CD4-positive, alpha-beta memory T cell (primary cell): ENCODE measurements around the gene NDUFA12. TPM values are rescaled to one million over a fixed set of nuclear protein-coding genes. Genes with fewer than 3 reads are reported as not detected.
"Not testable (repeated sequence)": the region's sequence is repeated elsewhere in the genome, so short reads cannot be mapped to it uniquely, and the experiment has no call there.

Source experiments
- CTCF ChIA-PET: fragments of 350-600 bp; sonication (Branson Sonifier 250); formaldehyde crosslinking; loops from one replicate; lab custom pipeline; 2021; ENCODE audit warnings: inconsistent platforms; ENCODE audit not compliant: partially characterized antibody; lab: Charles Lee
- POLR2A ChIA-PET: fragments of 350-600 bp; sonication (Branson Sonifier 250); formaldehyde crosslinking; loops from one replicate; lab custom pipeline; 2021; ENCODE audit not compliant: partially characterized antibody; lab: Charles Lee
- DNase-seq, 5 donors: peaks; one replicate each; pipeline versions ENCODE4 v3.0.0 to v3.0.0-alpha.2; 2020 to 2022; ENCODE audit warnings: mixed read lengths in 1 of 5
- H3K27ac ChIP-seq: one replicate; pipeline ENCODE4 v1.7.0; 2013; ENCODE audit warnings: low read depth, low read length
- H3K27me3 ChIP-seq: 2 replicates; pipeline ENCODE4 v1.7.0; 2013; ENCODE audit warnings: mild to moderate bottlenecking, low read length, moderate library complexity; ENCODE audit not compliant: insufficient read depth
- H3K36me3 ChIP-seq: 2 replicates; pipeline ENCODE4 v1.7.0; 2013; ENCODE audit warnings: mild to moderate bottlenecking, low read length, moderate library complexity; ENCODE audit not compliant: insufficient read depth
- H3K4me1 ChIP-seq: 2 replicates; pipeline ENCODE4 v1.7.0; 2013; ENCODE audit warnings: mild to moderate bottlenecking, low read length, moderate library complexity; ENCODE audit not compliant: insufficient read depth
- H3K4me3 ChIP-seq, 2 donors: one replicate each; pipeline ENCODE4 v1.7.0; 2013; ENCODE audit warnings: low read length in 2 of 2, mild to moderate bottlenecking in 1 of 2
- H3K9me3 ChIP-seq, 2 donors: one replicate each; pipeline ENCODE4 v1.7.0; 2013; ENCODE audit warnings: low read length in 2 of 2, control low read depth in 1 of 2; ENCODE audit not compliant: control insufficient read depth in 1 of 2
- H3K27ac Mint-ChIP-seq, 7 donors: one replicate each; pipeline ENCODE4 v1.8.0; 2020 to 2021; ENCODE audit warnings: mixed read lengths in 7 of 7, mild to moderate bottlenecking in 6 of 7, inconsistent platforms in 3 of 7, moderate library complexity in 3 of 7
- H3K27me3 Mint-ChIP-seq, 2 donors: one replicate each; pipeline ENCODE4 v1.8.0; 2020 to 2021; ENCODE audit warnings: mixed read lengths in 2 of 2
- H3K36me3 Mint-ChIP-seq, 2 donors: one replicate each; pipeline ENCODE4 v1.8.0; 2020 to 2021; ENCODE audit warnings: mixed read lengths in 2 of 2, inconsistent platforms in 1 of 2, mild to moderate bottlenecking in 1 of 2
- H3K4me1 Mint-ChIP-seq, 4 donors: one replicate each; pipeline ENCODE4 v1.8.0; 2020 to 2021; ENCODE audit warnings: mixed read lengths in 4 of 4, mild to moderate bottlenecking in 1 of 4
- H3K4me3 Mint-ChIP-seq, 8 donors: one replicate each; pipeline ENCODE4 v1.8.0; 2020 to 2021; ENCODE audit warnings: mixed read lengths in 8 of 8, mild to moderate bottlenecking in 7 of 8, moderate library complexity in 6 of 8, inconsistent platforms in 3 of 8
- H3K9me3 Mint-ChIP-seq, 8 donors: one replicate each; pipeline ENCODE4 v1.8.0; 2020 to 2021; ENCODE audit warnings: mixed read lengths in 8 of 8, mild to moderate bottlenecking in 5 of 8, inconsistent platforms in 3 of 8, moderate library complexity in 1 of 8
- intact Hi-C: fragments of 100-400 bp; cut with micrococcal nuclease; formaldehyde crosslinking; loops from one replicate; pipeline ENCODE4 v1.15.1; 2023
- polyA plus RNA-seq, 2 donors: library from polyadenylated mRNA; unstranded; fragments of 300-500 nt; fragmentation: Illumina TruSeq; gene quantifications; one replicate each; pipeline ENCODE4 v1.2.3, GENCODE V29; 2021
- total RNA-seq, 2 experiments: library from RNA; stranded (reverse); gene quantifications; one replicate each; pipeline ENCODE4 v1.2.3, GENCODE V29; 2021

The NDUFA12 gene
- total and polyA plus RNA-seq, 4 experiments from 2014 or later = 55.5 to 557 (median 170) TPM

DNA sequence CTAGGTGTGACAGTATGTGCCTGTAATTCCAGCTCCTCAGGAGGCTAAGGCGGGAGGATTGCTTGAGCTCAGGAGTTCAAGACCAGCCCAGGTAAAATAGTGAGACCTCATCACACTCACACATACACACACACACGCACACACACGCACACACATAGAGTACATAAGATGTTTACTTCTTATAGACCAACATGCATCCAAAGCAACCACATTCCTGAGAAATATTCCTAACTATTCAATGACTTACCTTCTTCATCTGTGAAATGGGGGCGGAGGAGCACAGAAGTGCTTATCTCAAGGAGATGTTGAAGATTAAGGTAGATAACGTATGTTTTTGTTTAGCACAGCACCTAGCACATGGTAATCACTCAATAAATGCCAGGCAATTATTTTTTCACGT, 6.4 kb downstream of the NDUFA12 start:
- Mint-ChIP-seq H3K4me3 (peak overlapping the region in 1 of 8 donors; percentile 40), H3K9me3 (no peaks in the 10 kb centered on the region), H3K27me3 (no peaks in the 10 kb centered on the region), H3K27ac (peak overlapping the region in 1 of 7 donors; percentile 19), H3K36me3 (peaks cover 34 to 61% of the 10 kb centered on the region in 2 donors), H3K4me1 (peaks cover 27 to 49% (median 32%) of the 10 kb centered on the region in 4 donors)
- H3K4me1 ChIP-seq = peaks cover 39% of the 10 kb centered on the region
- H3K9me3 ChIP-seq = no peaks in the 10 kb centered on the region
- POLR2A ChIA-PET = no interaction called here
- no peak overlapping the region for H3K4me3 ChIP-seq
- DNase-seq = no peak
- H3K27ac ChIP-seq = no peak overlapping the region
- peaks cover 5% of the 10 kb centered on the region for H3K36me3 ChIP-seq
- H3K27me3 ChIP-seq = no peaks in the 10 kb centered on the region
- CTCF ChIA-PET = no interaction called here
- intact Hi-C loops = no loop called here

DNA sequence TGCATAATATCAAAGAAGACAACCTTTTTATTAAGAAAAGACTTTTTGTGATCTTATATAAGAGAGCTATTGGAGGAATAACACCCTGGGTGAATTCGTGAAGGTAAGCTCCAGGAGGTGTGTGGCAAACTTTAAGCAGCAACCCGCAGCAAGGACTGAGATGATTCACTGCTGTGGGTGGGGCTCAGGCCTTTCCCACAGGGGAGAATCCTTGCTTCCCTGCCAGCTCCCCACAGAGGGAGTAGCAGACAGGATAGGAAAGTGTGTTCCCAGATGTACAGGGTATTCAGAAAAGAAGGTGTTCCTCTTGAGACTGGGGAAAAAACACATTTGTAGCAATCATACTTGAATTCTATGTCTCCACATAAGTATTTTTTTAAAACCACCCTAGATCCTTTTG, 9.2 kb downstream of the NDUFA12 start:
- H3K27me3 Mint-ChIP-seq = no peaks in the 10 kb centered on the region
- ChIA-PET POLR2A (interaction anchor here (9.6 kb wide), 1 partner anchor 8 kb away, joined by 116 read pairs; the partner anchor contains the start of gene NDUFA12), CTCF (interaction anchor here (1.9 kb wide), 1 partner anchor 9 kb away, joined by 5 read pairs; the partner anchor contains the start of gene NDUFA12)
- H3K36me3 Mint-ChIP-seq = peaks cover 31 to 58% of the 10 kb centered on the region in 2 donors
- DNase-seq = no peak
- Histone ChIP-seq H3K27ac (no peak overlapping the region), H3K27me3 (no peaks in the 10 kb centered on the region), H3K4me1 (peaks cover 30% of the 10 kb centered on the region), H3K36me3 (peaks cover 5% of the 10 kb centered on the region), H3K9me3 (no peaks in the 10 kb centered on the region), H3K4me3 (no peak overlapping the region)
- H3K27ac Mint-ChIP-seq = peak overlapping the region in 1 of 7 donors; percentile 22
- no peak overlapping the region for H3K4me3 Mint-ChIP-seq
- no peaks in the 10 kb centered on the region for H3K9me3 Mint-ChIP-seq
- peaks cover 26 to 42% (median 32%) of the 10 kb centered on the region in 4 donors for H3K4me1 Mint-ChIP-seq
- intact Hi-C loops = no loop called here

DNA sequence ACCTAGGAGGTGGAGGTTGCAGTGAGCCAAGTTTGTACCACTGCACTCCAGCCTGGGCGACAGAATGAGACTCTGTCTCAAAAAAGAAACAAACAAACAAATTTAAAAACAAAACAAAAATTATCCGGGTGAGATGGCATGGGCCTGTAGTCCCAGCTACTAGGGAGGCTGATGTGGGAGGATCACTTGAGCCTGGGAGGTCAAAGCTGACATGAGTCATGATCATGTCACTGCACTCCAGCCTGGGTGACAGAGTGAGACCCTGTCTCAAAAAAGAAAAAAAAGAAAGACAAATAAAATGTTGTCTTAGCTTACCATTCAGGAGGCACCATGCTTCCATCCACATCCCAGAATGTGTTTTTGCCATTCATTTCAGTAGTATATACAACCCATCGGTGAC, 9.6 kb downstream of the NDUFA12 start:
- Mint-ChIP-seq H3K27ac (peak overlapping the region in 1 of 7 donors; percentile 70), H3K4me1 (peaks cover 26 to 42% (median 32%) of the 10 kb centered on the region in 4 donors), H3K36me3 (peaks cover 32 to 57% of the 10 kb centered on the region in 2 donors)
- H3K4me3 Mint-ChIP-seq, H3K27me3 Mint-ChIP-seq, H3K9me3 Mint-ChIP-seq, H3K9me3 ChIP-seq, DNase-seq, H3K4me3 ChIP-seq, intact Hi-C loops, H3K27me3 ChIP-seq, H3K27ac ChIP-seq, H3K36me3 ChIP-seq: not testable (repeated sequence)
- H3K4me1 ChIP-seq = peaks cover 30% of the 10 kb centered on the region
- POLR2A ChIA-PET = interaction anchor here (9.6 kb wide), 1 partner anchor 8 kb away, joined by 116 read pairs; the partner anchor contains the start of gene NDUFA12
- CTCF ChIA-PET = interaction anchor here (1.9 kb wide), 1 partner anchor 10 kb away, joined by 5 read pairs; the partner anchor contains the start of gene NDUFA12

DNA sequence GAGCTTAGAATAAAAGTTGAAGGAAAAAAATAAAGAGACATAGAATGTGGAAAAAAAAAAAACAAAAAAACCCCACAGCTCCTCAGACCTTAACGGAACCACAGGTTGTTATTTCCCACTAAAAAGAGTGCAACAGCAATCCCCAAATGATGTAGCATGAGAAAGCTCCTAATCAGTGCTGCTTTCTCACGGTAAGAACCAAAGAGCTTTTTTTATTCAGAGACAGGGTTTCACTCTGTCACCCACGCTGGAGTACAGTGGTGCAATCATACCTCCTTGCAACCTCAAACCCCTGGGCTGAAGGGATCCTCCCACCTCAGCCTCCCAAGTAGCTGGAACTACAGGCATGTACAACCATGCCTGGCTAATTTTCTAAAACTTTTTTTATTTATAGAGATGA, 13.3 kb downstream of the NDUFA12 start:
- H3K9me3 ChIP-seq = no peaks in the 10 kb centered on the region
- Mint-ChIP-seq H3K4me1 (peaks cover 37 to 54% (median 46%) of the 10 kb centered on the region in 4 donors), H3K27ac (peak overlapping the region; percentile 32 to 94 (median 82)), H3K36me3 (peaks cover 22 to 41% of the 10 kb centered on the region in 2 donors), H3K4me3 (peak overlapping the region in 4 of 8 donors; percentile 2 to 41 (median 22)), H3K27me3 (no peaks in the 10 kb centered on the region), H3K9me3 (no peaks in the 10 kb centered on the region)
- ChIA-PET POLR2A (interaction anchor here (1.0 to 9.6 kb wide), 4 partner anchors 12 to 83 kb away, joined by 3 to 116 read pairs (median 6); partner anchors contain the start of genes NDUFA12 and NR2C1), CTCF (interaction anchor here (1.2 to 2.8 kb wide), 7 partner anchors 8 to 83 kb away, joined by 3 to 21 read pairs (median 3); partner anchors contain the start of genes NDUFA12 and NR2C1)
- H3K27me3 ChIP-seq = no peaks in the 10 kb centered on the region
- peaks cover 4% of the 10 kb centered on the region for H3K36me3 ChIP-seq
- intact Hi-C loops = no loop called here
- peaks cover 51% of the 10 kb centered on the region for H3K4me1 ChIP-seq
- no peak overlapping the region for H3K27ac ChIP-seq
- H3K4me3 ChIP-seq = no peak overlapping the region
- DNase-seq = no peak

DNA sequence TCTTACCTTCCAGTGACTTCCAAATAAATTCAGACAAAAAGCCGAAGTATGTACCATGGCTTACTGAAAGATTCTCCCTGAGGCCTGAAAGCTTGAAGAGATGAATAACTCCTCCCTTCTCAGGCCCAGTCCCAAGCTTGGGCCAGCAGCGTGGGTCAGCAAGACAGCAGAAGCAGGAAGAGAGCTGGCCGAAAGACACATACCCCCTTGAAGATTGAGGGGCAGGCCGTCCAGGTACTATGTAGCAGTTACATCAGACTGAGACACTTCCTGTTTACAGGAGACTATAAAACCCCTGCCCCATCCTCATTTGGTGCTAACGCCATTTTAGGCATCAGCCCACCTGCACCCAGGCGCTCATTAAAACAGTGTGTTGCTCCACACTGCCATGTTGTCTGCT, 15.0 kb downstream of the NDUFA12 start:
- peaks cover 58% of the 10 kb centered on the region for H3K4me1 ChIP-seq
- H3K4me3 Mint-ChIP-seq = peak overlapping the region in 7 of 8 donors; percentile 21 to 74 (median 61)
- H3K27ac ChIP-seq = peak overlapping the region; percentile 35
- ChIA-PET CTCF (interaction anchor here (0.6 to 2.8 kb wide), 3 partner anchors 15 to 1439 kb away, joined by 4 to 21 read pairs (median 18); partner anchors contain the start of genes NDUFA12 and NR2C1), POLR2A (interaction anchor here (0.9 to 9.6 kb wide), 3 partner anchors 14 to 840 kb away, joined by 3 to 116 read pairs (median 10); partner anchors contain the start of genes NDUFA12, NR2C1 and PLXNC1)
- intact Hi-C loops = loop anchor here (5.0 kb wide), 1 partner anchor 841 kb away; the partner anchor contains the start of gene PLXNC1
- H3K27me3 ChIP-seq = no peaks in the 10 kb centered on the region
- peaks cover 40 to 63% (median 52%) of the 10 kb centered on the region in 4 donors for H3K4me1 Mint-ChIP-seq
- H3K27me3 Mint-ChIP-seq = no peaks in the 10 kb centered on the region
- H3K27ac Mint-ChIP-seq = peak overlapping the region; percentile 73 to 95 (median 92)
- H3K36me3 Mint-ChIP-seq = peaks cover 23 to 30% of the 10 kb centered on the region in 2 donors
- no peaks in the 10 kb centered on the region for H3K9me3 Mint-ChIP-seq
- peak in 4 of 5 donors; percentile 18 to 44 (median 40) for DNase-seq
- H3K36me3 ChIP-seq = no peaks in the 10 kb centered on the region
- no peaks in the 10 kb centered on the region for H3K9me3 ChIP-seq
- H3K4me3 ChIP-seq = no peak overlapping the region

DNA sequence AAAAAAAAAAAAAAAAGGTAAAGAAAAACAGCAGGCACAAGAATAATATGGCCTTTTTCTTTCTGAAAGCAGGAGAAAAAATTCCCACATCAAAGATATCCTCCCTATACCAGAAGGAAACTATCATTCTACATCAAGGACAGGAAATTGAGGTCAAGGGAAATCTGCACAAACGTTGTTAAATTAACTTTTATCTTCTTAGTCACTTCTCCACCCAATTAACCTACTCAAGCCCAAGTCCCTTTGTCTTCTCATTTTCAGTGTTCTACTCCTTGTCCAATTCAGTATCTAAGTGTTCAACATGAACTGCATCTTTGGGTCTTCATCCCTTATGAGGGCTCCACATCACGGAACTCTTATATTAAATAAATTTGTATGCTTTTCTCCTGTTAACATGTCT, 15.7 kb downstream of the NDUFA12 start:
- intact Hi-C loops = loop anchor here (2.0 to 5.0 kb wide), 2 partner anchors 15 to 840 kb away; partner anchors contain the start of genes NDUFA12 and PLXNC1
- Histone ChIP-seq H3K36me3 (no peaks in the 10 kb centered on the region), H3K27ac (peak overlapping the region; percentile 35), H3K9me3 (no peaks in the 10 kb centered on the region), H3K4me3 (no peak overlapping the region), H3K4me1 (peaks cover 65% of the 10 kb centered on the region), H3K27me3 (no peaks in the 10 kb centered on the region)
- Mint-ChIP-seq H3K4me1 (peaks cover 43 to 69% (median 57%) of the 10 kb centered on the region in 4 donors), H3K9me3 (no peaks in the 10 kb centered on the region), H3K27me3 (no peaks in the 10 kb centered on the region), H3K36me3 (peaks cover 23 to 31% of the 10 kb centered on the region in 2 donors), H3K27ac (peak overlapping the region; percentile 73 to 95 (median 92)), H3K4me3 (peak overlapping the region; percentile 16 to 80 (median 72))
- ChIA-PET POLR2A (interaction anchor here (9.6 kb wide), 1 partner anchor 14 kb away, joined by 116 read pairs; the partner anchor contains the start of gene NDUFA12), CTCF (interaction anchor here (2.8 kb wide), 1 partner anchor 16 kb away, joined by 21 read pairs; the partner anchor contains the start of gene NDUFA12)
- DNase-seq = peak in 4 of 5 donors; percentile 49 to 64 (median 60)
